ENCODE measurements around the gene PLD6.

DNA sequence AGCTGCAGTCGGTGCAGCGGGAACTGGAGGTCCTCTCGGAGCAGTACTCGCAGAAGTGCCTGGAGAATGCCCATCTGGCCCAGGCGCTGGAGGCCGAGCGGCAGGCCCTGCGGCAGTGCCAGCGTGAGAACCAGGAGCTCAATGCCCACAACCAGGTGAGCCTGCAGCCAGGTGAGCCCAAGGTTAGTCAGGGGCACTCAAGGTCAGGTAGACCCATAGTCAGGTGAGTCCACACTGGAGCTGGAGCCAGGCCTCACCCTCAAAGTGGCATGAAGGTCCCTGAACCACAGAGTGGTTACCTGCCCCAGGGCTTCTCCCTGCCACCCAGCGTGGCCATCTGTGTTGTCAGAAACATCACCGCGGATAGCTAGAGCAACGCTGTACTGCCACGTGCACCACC, 32.2 kb downstream of the PLD6 start:
- no peak for TF ChIP-seq CTCF (IDR thresholded peaks at IDR 0.05 in 8 of 11, conservative IDR thresholded peaks at IDR 0.05 in 3 of 11)
- TF ChIP-seq POLR2A (IDR thresholded peaks at IDR 0.05) = no peak

All from spleen (tissue), 7 donors.